ENCODE measurements around the gene GPATCH1.

DNA sequence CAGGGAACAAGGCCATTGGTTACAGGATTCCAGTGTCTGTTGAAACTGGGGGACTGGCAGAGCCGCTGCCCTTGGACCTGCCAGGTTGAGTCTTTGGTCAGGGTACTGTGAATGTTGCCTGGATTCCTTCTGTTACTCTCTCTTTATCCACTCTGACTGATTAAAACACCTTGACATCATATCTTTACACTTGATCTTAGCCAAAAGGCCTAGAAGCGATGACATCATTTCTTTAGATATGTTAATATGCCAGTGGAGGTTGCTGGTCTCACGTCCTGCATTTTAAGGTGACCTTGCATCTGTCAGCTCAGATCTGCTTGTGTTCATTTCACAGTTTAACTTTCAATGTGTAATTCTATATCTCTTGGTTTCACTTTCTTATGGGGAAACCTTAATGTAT is 9.2 kb downstream of the GPATCH1 start:
- TF ChIP-seq, protein P1, sequence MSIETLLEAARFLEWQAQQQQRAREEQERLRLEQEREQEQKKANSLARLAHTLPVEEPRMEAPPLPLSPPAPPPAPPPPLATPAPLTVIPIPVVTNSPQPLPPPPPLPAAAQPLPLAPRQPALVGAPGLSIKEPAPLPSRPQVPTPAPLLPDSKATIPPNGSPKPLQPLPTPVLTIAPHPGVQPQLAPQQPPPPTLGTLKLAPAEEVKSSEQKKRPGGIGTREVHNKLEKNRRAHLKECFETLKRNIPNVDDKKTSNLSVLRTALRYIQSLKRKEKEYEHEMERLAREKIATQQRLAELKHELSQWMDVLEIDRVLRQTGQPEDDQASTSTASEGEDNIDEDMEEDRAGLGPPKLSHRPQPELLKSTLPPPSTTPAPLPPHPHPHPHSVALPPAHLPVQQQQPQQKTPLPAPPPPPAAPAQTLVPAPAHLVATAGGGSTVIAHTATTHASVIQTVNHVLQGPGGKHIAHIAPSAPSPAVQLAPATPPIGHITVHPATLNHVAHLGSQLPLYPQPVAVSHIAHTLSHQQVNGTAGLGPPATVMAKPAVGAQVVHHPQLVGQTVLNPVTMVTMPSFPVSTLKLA (conservative IDR thresholded peaks at IDR 0.05), result no peak
- TF ChIP-seq, protein P2, sequence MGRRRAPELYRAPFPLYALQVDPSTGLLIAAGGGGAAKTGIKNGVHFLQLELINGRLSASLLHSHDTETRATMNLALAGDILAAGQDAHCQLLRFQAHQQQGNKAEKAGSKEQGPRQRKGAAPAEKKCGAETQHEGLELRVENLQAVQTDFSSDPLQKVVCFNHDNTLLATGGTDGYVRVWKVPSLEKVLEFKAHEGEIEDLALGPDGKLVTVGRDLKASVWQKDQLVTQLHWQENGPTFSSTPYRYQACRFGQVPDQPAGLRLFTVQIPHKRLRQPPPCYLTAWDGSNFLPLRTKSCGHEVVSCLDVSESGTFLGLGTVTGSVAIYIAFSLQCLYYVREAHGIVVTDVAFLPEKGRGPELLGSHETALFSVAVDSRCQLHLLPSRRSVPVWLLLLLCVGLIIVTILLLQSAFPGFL (CRISPR knock-in tag; IDR thresholded peaks at IDR 0.05), result no peak
- TF ChIP-seq, protein P3, sequence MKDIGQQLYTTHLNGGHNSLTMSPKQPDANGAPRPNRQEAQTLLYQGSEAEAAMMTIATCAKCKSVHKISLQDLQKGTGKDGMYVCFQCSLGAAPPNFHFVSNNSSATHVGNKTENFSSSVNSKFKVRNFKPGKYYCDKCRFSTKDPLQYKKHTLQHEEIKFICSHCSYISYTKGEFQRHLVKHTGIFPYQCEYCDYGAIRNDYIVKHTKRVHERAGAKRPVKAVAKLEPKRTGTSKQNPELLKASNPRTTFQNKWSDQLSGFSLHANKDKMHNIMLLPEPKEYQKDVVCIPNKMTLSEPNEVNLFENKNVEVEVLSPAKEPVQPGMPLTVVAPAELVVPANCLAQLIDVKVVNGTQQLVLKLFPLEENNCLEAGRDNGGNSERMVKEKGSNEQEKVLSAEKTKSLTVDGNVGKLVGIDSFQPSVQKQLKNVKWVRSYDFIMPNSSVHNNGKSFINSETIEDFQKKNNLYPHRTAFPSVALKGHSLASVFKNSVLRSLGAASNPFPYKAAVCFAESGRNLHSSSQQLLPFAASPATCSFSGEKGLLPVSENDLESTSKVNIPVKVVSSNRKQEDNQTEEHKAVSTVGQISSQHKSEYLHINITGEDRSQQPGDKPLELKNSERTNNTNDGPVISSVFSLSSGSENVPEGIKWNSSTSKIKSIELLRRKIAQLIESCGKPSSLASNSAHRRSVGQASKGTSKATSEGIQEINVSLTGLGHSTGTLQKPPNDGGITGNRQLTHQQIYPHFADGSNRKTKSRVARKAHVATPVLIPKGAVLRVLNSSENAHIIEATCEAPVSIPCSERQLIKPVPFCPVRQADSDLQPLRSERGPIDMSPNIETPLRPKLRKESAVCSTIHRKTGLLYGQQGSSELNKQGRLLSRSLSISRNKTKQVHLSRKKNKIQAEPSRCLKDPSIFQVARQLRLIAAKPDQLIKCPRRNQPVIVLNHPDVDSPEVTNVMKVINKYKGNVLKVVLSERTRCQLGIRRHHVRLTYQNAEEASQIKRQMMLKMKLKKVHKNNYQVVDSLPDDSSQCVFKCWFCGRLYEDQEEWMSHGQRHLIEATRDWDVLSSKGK (CRISPR knock-in tag; IDR thresholded peaks at IDR 0.05), result no peak
- TF ChIP-seq CBX5 (IDR thresholded peaks at IDR 0.05; ENCODE audit: borderline replicate concordance, low read depth) (no peak), SREBF2 (CRISPR knock-in tag; IDR thresholded peaks at IDR 0.05) (no peak), MYC (IDR thresholded peaks at IDR 0.05; ENCODE audit: low read depth, low read length) (no peak), MYC (CRISPR knock-in tag; IDR thresholded peaks at IDR 0.05; ENCODE audit: borderline replicate concordance, low read depth) (no peak), ZZZ3 (IDR thresholded peaks at IDR 0.05) (no peak), FOXM1 (IDR thresholded peaks at IDR 0.05; ENCODE audit: low read depth) (no peak), FOXM1 (CRISPR knock-in tag; IDR thresholded peaks at IDR 0.05; ENCODE audit: low read depth) (no peak)
- TF ChIP-seq, protein P4, sequence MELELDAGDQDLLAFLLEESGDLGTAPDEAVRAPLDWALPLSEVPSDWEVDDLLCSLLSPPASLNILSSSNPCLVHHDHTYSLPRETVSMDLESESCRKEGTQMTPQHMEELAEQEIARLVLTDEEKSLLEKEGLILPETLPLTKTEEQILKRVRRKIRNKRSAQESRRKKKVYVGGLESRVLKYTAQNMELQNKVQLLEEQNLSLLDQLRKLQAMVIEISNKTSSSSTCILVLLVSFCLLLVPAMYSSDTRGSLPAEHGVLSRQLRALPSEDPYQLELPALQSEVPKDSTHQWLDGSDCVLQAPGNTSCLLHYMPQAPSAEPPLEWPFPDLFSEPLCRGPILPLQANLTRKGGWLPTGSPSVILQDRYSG (tag; conservative IDR thresholded peaks at IDR 0.05; ENCODE audit: low read depth), result no peak
- TF ChIP-seq, protein P5, sequence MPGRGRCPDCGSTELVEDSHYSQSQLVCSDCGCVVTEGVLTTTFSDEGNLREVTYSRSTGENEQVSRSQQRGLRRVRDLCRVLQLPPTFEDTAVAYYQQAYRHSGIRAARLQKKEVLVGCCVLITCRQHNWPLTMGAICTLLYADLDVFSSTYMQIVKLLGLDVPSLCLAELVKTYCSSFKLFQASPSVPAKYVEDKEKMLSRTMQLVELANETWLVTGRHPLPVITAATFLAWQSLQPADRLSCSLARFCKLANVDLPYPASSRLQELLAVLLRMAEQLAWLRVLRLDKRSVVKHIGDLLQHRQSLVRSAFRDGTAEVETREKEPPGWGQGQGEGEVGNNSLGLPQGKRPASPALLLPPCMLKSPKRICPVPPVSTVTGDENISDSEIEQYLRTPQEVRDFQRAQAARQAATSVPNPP (IDR thresholded peaks at IDR 0.05; ENCODE audit: borderline replicate concordance, insufficient read depth, insufficient read length), result no peak
- TF ChIP-seq, protein P6, sequence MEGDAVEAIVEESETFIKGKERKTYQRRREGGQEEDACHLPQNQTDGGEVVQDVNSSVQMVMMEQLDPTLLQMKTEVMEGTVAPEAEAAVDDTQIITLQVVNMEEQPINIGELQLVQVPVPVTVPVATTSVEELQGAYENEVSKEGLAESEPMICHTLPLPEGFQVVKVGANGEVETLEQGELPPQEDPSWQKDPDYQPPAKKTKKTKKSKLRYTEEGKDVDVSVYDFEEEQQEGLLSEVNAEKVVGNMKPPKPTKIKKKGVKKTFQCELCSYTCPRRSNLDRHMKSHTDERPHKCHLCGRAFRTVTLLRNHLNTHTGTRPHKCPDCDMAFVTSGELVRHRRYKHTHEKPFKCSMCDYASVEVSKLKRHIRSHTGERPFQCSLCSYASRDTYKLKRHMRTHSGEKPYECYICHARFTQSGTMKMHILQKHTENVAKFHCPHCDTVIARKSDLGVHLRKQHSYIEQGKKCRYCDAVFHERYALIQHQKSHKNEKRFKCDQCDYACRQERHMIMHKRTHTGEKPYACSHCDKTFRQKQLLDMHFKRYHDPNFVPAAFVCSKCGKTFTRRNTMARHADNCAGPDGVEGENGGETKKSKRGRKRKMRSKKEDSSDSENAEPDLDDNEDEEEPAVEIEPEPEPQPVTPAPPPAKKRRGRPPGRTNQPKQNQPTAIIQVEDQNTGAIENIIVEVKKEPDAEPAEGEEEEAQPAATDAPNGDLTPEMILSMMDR (IDR thresholded peaks at IDR 0.05 in 2 of 3, conservative IDR thresholded peaks at IDR 0.05 in 1 of 3; ENCODE audit: insufficient read depth in 2 of 3, low read depth in 1 of 3, low read length in 3 of 3), result no peak

All from K562 (cell line).